Fibroblast of lung (primary cell): ENCODE data around the gene DQX1. TPM values are rescaled to one million over a fixed set of nuclear protein-coding genes. Genes with fewer than 3 reads are reported as not detected.

Source experiments
- DNase-seq, 2 donors: peaks; one replicate each; pipeline versions ENCODE4 v3.0.0 to v3.0.0-alpha.2; 2010; ENCODE audit warnings: low read depth in 2 of 2
- H2AFZ ChIP-seq: 2 replicates; pipeline ENCODE4 v1.5.1; 2012; ENCODE audit warnings: low read length, control low read depth, inconsistent platforms
- H3K27ac ChIP-seq: 2 replicates; pipeline ENCODE4 v1.5.1; 2011; ENCODE audit warnings: low read length, control low read depth; ENCODE audit not compliant: insufficient read depth
- H3K27me3 ChIP-seq: 2 replicates; pipeline ENCODE4 v1.5.1; 2011; ENCODE audit warnings: mild to moderate bottlenecking, low read length; ENCODE audit not compliant: control insufficient read depth, insufficient read depth
- H3K36me3 ChIP-seq: 2 replicates; pipeline ENCODE4 v1.5.1; 2011; ENCODE audit warnings: low read length; ENCODE audit not compliant: control insufficient read depth, insufficient read depth
- H3K4me1 ChIP-seq: 2 replicates; pipeline ENCODE4 v1.5.1; 2011; ENCODE audit warnings: low read length; ENCODE audit not compliant: control insufficient read depth, insufficient read depth; ENCODE audit errors: extremely low read depth
- H3K4me2 ChIP-seq: 2 replicates; pipeline ENCODE4 v1.5.1; 2011; ENCODE audit warnings: low read length, control low read depth; ENCODE audit not compliant: insufficient read depth; ENCODE audit errors: extremely low read depth
- H3K4me3 ChIP-seq, 4 experiments: fragments of 200-600 bp in 1 of 4; sonication (generic) in 1 of 4; replicated peaks in 1 of 4; 2 replicates each; pipeline ENCODE4 v1.5.1; 2011 to 2016; ENCODE audit warnings: low read length in 4 of 4, low read depth in 3 of 4, mild to moderate bottlenecking in 3 of 4, control low read depth in 2 of 4, inconsistent platforms in 1 of 4, mixed read lengths in 1 of 4; ENCODE audit not compliant: insufficient read depth in 1 of 4; ENCODE audit errors: control extremely low read depth in 1 of 4
- H3K79me2 ChIP-seq: 2 replicates; pipeline ENCODE4 v1.5.1; 2012; ENCODE audit warnings: mild to moderate bottlenecking, low read length, inconsistent platforms; ENCODE audit not compliant: control insufficient read depth, insufficient read depth
- H3K9ac ChIP-seq: 2 replicates; pipeline ENCODE4 v1.5.1; 2011; ENCODE audit warnings: mild to moderate bottlenecking, low read length, control low read depth; ENCODE audit not compliant: insufficient read depth
- H3K9me3 ChIP-seq: 2 replicates; pipeline ENCODE4 v1.5.1; 2012; ENCODE audit warnings: low read depth, low read length; ENCODE audit not compliant: control insufficient read depth, insufficient read depth
- H4K20me1 ChIP-seq: 2 replicates; pipeline ENCODE4 v1.5.1; 2011; ENCODE audit warnings: low read length; ENCODE audit not compliant: control insufficient read depth, insufficient read depth; ENCODE audit errors: extremely low read depth
- EZH2 ChIP-seq: IDR thresholded peaks from 2 replicates; pipeline ENCODE4 v1.5.1; 2012; ENCODE audit warnings: low read length, control low read depth, mild to moderate bottlenecking; ENCODE audit errors: missing control alignments
- polyA plus RNA-seq, 2 donors: library from polyadenylated mRNA; depleted of rRNA in 1 of 2; stranded (reverse) in 1 of 2; unstranded in 1 of 2; fragments of >200 nt; gene quantifications; 2 replicates each; pipeline ENCODE4 v1.2.1, GENCODE V29; 2011 to 2012; ENCODE audit warnings: missing spikeins in 1 of 2
- total RNA-seq: library from RNA; depleted of rRNA; stranded (reverse); fragments of >200 nt; gene quantifications from 2 replicates; pipeline ENCODE4 v1.2.1, GENCODE V29; 2014
- TF ChIP-seq, protein P1 (sequence below), 2 donors: IDR thresholded peaks in 1 of 2; conservative IDR thresholded peaks in 1 of 2; 1 replicate in 1 of 2; 2 replicates in 1 of 2; pipeline ENCODE4 v1.5.1; 2011 to 2012; ENCODE audit warnings: low read length in 2 of 2, control low read depth in 1 of 2, inconsistent platforms in 1 of 2, low read depth in 1 of 2, mild to moderate bottlenecking in 1 of 2

Gene DQX1
- total and polyA plus RNA-seq, 2 donors (not counting 1 experiment from before 2014, with no cell fraction given), result not detected

DNA sequence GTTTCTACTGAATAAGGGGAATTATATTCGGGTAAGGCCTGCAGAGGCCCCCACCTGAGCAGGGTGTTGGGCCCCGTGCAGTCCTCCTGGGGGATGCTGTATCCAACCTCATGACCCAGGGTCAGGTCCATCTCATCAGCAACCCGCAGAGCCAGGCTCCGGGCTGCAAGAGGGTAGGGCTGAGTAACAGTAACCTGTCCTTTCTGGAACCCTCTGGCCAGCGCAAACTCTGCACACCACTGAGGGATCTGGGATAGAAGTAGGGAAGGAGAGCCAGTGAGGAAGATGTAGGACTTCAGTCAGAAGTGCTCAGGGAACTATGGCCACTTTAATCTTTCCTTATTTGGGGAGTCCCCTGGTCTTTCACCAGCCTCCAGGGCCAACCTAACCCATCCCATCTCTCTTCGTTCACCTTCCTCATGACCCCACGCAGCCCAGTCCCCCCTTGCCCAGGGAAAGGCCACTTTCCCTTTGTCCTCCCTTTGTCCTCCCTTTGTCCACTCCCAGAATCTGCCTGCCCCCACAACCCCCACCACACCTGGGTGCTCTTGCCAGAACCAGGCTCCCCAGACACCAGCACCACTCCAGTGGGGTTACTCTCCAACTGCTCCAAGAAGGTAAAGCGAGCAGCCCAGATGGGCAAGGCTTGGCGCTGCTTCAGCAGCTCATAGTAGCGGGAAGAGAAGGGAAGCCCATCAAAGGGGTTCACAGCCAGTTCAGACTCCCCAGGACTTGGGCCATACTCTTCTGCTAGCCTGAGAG is 895 bp downstream of the DQX1 start:
- H3K79me2 ChIP-seq, result peaks cover 23% of the 10 kb centered on the region
- H3K4me2 ChIP-seq, result no peak overlapping the region
- peaks cover 18% of the 10 kb centered on the region for H3K36me3 ChIP-seq
- peaks cover 7% of the 10 kb centered on the region for H3K27me3 ChIP-seq
- no peak for DNase-seq
- H2AFZ ChIP-seq, result no peak overlapping the region
- H3K4me1 ChIP-seq, result no peaks in the 10 kb centered on the region
- no peak overlapping the region for H3K27ac ChIP-seq
- TF ChIP-seq, protein P1, sequence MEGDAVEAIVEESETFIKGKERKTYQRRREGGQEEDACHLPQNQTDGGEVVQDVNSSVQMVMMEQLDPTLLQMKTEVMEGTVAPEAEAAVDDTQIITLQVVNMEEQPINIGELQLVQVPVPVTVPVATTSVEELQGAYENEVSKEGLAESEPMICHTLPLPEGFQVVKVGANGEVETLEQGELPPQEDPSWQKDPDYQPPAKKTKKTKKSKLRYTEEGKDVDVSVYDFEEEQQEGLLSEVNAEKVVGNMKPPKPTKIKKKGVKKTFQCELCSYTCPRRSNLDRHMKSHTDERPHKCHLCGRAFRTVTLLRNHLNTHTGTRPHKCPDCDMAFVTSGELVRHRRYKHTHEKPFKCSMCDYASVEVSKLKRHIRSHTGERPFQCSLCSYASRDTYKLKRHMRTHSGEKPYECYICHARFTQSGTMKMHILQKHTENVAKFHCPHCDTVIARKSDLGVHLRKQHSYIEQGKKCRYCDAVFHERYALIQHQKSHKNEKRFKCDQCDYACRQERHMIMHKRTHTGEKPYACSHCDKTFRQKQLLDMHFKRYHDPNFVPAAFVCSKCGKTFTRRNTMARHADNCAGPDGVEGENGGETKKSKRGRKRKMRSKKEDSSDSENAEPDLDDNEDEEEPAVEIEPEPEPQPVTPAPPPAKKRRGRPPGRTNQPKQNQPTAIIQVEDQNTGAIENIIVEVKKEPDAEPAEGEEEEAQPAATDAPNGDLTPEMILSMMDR (conservative IDR thresholded peaks at IDR 0.05 in 1 of 2, IDR thresholded peaks at IDR 0.05 in 1 of 2; ENCODE audit: low read depth in 1 of 2, low read length in 2 of 2), result no peak
- no peak for TF ChIP-seq EZH2
- no peak overlapping the region for H3K9ac ChIP-seq
- H3K9me3 ChIP-seq, result no peaks in the 10 kb centered on the region
- H3K4me3 ChIP-seq, result no peak overlapping the region
- no peaks in the 10 kb centered on the region for H4K20me1 ChIP-seq

DNA sequence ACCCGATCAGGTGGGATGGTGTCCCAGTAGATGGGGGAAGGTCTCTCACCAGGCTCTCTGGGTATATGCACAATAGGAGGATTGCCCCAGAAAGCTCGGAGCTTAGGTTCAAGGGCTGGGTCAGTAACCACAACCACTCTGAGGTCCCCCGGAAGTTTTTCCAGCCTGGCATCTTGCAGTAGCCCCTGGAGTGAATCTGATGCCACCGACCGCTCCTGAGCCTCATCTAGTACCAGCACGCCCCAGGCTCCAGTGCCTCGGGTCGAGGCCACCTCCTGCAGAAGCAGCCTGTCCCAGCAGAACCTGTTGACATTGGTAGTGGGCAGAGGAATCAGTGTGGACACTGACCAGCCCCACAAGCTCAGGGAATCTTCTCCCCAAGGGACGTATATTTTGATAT is 2.0 kb downstream of the DQX1 start:
- no peak for DNase-seq
- H3K27me3 ChIP-seq, result peaks cover 18% of the 10 kb centered on the region
- TF ChIP-seq, protein P1 (conservative IDR thresholded peaks at IDR 0.05 in 1 of 2, IDR thresholded peaks at IDR 0.05 in 1 of 2; ENCODE audit: low read depth in 1 of 2, low read length in 2 of 2), result no peak
- no peak for TF ChIP-seq EZH2

DNA sequence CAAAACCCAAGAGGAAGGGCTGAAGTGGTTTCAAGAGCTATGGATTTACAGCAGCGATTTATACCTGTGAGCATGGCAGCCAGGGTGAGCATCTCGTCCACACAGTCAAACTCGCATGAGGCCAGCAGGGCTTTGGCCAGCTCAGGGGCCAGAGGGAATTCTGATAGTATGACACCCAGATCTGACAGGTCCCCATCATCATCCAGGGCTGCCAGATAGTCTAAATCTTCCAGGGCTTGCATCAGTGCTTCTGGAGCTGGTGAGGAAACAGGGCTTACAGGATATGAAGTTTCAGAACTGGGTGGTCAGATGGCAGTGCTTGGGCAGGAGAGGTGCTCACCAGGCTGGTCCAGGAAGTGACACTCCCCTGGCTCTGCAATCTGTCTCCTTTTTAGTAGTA is 3.5 kb downstream of the DQX1 start:
- Histone ChIP-seq H3K9ac (no peak overlapping the region), H2AFZ (no peak overlapping the region), H3K4me3 (no peak overlapping the region), H3K4me1 (no peaks in the 10 kb centered on the region), H3K9me3 (no peaks in the 10 kb centered on the region), H3K27me3 (peaks cover 33% of the 10 kb centered on the region), H3K36me3 (peaks cover 11% of the 10 kb centered on the region), H4K20me1 (no peaks in the 10 kb centered on the region), H3K79me2 (peaks cover 4% of the 10 kb centered on the region), H3K4me2 (no peak overlapping the region), H3K27ac (no peak overlapping the region)
- no peak for DNase-seq
- TF ChIP-seq, protein P1 (conservative IDR thresholded peaks at IDR 0.05 in 1 of 2, IDR thresholded peaks at IDR 0.05 in 1 of 2; ENCODE audit: low read depth in 1 of 2, low read length in 2 of 2), result no peak
- TF ChIP-seq EZH2, result no peak

More for the DNA sequence above, 2.0 kb downstream of the DQX1 start:
- no peaks in the 10 kb centered on the region for H4K20me1 ChIP-seq
- no peak overlapping the region for H3K9ac ChIP-seq
- no peak overlapping the region for H2AFZ ChIP-seq
- no peak overlapping the region for H3K4me3 ChIP-seq
- H3K79me2 ChIP-seq, result peaks cover 19% of the 10 kb centered on the region
- H3K4me1 ChIP-seq, result no peaks in the 10 kb centered on the region
- no peak overlapping the region for H3K27ac ChIP-seq
- H3K9me3 ChIP-seq, result no peaks in the 10 kb centered on the region
- no peak overlapping the region for H3K4me2 ChIP-seq
- H3K36me3 ChIP-seq, result peaks cover 18% of the 10 kb centered on the region
